ENCODE results near the gene KDM6A.
"Not testable (repeated sequence)": the region's sequence is repeated elsewhere in the genome, so short reads cannot be mapped to it uniquely, and the experiment has no call there.

KDM6A gene

GRCh38 chrX:44890247-44890646 lies 17.3 kb downstream of the KDM6A start:
- no peak for DNase-seq

DNA sequence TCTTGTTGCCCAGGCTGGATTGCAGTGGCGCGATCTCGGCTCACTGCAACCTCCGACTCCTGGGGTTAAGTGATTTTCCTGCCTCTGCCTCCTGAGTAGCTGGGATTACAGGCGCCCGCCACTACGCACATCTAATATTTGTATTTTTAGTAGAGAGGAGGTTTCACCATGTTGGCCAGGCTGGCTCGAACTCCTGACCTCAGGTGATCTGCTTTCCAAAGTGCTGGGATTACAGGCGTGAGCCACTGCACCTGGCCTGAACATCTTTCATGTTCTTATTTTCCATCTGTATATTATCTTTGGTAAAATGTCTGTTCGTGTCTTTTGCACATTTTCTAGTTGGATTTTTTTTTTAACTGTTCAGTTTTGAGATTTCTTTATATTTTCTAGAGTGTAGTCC lies 17.7 kb downstream of the KDM6A start:
- DNase-seq: not testable (repeated sequence)

DNA sequence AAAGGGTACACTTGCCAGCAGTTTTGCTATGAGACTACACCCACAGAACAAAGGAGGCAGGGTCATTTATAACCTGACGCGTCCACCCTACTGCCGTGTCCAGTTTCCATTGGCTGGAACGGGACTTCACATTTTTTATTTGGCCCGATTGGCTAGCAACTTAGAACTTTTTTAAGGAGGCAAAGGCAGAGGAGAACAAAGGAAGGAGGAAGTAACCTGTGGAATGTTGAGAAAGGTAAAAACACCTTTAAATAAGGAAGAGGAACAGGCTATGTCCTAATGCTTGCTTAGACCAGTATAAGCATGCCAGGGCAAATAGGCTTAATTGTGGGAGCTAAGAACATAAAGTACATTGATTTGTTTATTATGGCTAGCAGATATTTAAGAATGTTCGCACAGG lies 18.7 kb downstream of the KDM6A start:
- no peak for DNase-seq

GRCh38 chrX:44896876-44897186 lies 23.8 kb downstream of the KDM6A start:
- DNase-seq: no peak

DNA sequence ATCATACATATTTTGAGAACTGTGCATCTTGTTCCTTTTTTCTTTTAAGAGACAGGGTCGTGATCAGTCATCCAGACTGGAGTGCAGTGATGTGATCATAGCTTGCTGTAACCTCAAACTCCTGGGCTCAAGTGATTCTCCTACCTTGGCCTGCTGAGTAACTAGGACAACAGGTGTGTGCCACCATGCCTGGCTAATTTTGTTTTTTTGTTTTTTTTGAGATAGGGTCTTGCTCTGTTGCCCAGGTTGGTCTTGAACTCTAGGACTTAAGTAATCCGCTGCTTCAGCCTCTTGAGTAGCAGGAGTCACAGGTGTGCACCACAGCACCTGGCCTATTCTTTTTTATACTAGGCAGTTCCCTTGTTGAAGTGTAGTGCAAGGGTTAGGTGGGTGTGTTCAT lies 24.6 kb downstream of the KDM6A start:
- DNase-seq: no peak

- no peak for DNase-seq
Measured at GRCh38 chrX:44898411-44899221, 25.6 kb downstream of the KDM6A start.

DNA sequence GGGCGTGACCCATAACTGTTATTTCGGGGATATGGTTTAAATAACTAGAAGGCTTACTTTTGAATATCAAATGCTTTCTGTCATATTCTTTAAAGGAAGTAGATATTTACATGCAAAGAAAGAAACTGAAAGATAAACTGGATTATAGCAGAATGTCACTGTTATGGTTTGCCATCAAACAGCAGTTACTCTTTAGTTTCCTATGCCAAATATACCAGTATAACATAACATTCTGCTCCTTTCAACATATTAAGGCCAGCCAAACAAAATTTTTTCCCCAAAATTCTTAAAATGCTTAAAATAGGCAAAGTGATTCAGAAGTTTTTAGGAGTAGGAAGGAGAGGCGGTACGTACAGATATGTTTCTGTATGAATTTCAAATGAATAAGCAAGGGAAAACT lies 27.0 kb downstream of the KDM6A start:
- DNase-seq: no peak

DNA sequence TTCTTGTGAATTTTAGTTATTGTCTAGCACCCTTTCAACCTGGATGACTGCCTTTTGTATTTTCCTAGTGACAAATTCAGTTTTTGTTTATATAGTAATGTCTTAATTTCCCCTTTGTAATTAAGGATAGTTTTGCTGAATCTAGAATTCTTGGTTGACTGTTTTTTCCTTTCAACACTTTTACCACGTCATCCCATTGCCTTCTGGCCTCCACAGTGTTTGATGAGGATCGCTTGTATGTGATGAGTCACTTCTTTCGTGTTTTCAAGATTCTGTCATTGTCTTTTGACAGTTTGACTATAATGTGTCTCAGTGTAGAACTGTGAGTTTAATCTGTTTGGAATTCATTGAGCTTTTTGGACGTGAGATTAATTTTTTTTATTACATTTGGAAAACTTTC lies 30.1 kb downstream of the KDM6A start:
- no peak for DNase-seq

DNA sequence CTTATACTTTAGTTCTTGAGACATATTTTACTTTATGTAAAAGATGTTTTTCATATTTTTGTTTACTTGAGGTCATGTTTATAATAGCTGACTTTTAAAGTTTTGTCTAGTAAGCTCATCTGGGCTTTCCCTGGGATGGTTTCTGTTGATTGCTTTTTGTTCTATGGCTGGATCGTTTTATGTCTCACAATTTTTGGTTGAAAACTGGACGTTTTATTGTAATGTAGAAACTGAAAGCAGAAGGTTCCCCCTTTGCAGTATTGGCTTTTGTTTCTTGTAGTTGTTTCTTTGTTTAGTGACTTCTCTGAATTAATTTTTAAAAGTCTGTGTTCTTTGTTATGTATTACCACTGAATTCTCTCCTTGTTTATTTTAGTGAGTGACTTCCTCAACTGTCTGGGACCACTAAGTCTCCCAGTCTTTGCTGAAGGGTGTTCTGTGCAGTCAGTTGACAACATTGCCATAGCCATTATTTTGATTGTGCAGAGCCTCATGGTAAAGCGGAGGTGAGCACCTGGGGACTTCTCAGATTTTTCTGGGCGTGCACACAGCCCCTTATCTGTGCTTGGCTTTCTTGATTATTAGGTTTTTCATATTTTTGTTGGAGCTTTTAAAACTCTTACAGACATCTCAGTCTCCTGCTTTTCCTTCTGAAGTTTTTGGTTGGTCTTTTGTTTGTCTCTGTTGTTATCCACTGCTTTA lies 31.0 kb downstream of the KDM6A start:
- no peak for DNase-seq

GRCh38 chrX:44904542-44905115 lies 31.6 kb downstream of the KDM6A start:
- no peak for DNase-seq

DNA sequence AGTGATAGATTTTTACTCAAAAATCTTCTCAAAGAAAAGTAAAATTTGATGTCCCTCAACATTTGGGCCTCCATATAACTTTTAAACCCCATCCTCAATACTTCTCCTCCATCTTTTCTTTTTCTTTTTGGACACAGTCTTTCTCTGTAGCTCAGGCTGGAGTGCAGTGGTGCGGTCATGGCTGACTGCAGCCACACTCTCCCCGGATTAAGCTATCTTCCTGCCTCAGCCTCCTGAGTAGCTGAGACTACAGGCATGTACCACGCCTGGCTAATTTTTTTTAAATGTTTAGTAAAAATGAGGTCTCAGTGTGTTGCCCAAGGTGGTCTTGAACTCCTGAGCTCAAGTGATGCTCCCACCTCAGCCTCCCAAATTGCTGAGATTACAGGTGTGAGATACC lies 33.1 kb downstream of the KDM6A start:
- DNase-seq: no peak

DNA sequence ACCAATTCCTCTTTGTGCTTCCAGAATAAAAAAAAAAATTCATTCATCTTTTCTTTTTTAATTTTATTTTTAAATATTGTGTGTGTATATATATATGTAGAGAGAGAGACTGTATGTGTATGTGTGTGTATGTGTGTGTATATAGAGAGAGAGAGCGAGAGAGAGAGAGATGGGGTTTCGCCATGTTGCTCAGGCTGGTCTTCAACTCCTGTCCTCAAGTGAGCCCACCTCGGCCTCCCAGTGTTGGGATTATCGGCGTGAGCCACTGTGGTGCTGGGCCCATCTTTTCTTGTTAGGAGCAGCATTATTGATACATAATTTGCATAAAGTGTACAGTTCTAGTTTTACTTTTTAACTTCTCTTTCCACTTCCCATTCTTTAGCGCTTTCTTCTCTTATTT lies 33.6 kb downstream of the KDM6A start:
- DNase-seq: no peak

- DNase-seq: no peak
Measured at GRCh38 chrX:44908153-44908552, 35.2 kb downstream of the KDM6A start.

DNA sequence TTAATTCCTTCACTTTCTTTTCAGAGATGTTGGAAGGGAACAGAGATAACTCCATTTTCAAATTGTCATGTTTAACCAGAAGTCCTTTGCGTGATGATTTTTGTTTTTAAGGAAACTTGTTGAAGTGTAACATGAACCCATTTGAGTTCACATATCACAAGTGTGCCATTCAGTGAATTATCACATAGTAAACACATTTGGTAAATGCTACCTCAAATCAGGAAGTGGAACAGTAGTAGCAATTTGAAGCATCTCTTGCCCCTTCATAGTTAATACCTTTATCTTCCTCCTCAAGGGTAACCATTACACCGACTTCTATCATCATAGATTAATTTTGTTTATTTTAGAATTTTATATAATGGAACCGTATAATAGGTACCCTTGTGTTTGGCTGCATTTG lies 35.8 kb downstream of the KDM6A start:
- no peak for DNase-seq

- DNase-seq: not testable (repeated sequence)
Measured at GRCh38 chrX:44910508-44910907, 37.5 kb downstream of the KDM6A start.

DNA sequence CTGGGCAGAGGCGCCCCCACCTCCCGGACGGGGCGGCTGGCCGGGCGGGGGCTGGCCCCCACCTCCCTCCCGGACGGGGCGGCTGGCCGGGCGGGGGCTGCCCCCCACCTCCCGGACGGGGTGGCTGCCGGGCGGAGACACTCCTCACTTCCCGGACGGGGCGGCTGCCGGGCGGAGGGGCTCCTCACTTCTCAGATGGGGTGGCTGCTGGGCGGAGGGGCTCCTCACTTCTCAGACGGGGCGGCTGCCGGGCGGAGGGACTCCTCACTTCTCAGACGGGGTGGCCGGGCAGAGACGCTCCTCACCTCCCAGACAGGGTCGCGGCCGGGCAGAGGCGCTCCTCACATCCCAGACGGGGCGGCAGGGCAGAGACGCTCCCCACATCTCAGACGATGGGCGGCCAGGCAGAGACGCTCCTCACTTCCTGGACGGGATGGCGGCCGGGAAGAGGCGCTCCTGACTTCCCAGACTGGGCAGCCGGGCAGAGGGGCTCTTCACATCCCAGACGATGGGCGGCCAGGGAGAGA lies 38.1 kb downstream of the KDM6A start:
- not testable (repeated sequence) for DNase-seq

DNA sequence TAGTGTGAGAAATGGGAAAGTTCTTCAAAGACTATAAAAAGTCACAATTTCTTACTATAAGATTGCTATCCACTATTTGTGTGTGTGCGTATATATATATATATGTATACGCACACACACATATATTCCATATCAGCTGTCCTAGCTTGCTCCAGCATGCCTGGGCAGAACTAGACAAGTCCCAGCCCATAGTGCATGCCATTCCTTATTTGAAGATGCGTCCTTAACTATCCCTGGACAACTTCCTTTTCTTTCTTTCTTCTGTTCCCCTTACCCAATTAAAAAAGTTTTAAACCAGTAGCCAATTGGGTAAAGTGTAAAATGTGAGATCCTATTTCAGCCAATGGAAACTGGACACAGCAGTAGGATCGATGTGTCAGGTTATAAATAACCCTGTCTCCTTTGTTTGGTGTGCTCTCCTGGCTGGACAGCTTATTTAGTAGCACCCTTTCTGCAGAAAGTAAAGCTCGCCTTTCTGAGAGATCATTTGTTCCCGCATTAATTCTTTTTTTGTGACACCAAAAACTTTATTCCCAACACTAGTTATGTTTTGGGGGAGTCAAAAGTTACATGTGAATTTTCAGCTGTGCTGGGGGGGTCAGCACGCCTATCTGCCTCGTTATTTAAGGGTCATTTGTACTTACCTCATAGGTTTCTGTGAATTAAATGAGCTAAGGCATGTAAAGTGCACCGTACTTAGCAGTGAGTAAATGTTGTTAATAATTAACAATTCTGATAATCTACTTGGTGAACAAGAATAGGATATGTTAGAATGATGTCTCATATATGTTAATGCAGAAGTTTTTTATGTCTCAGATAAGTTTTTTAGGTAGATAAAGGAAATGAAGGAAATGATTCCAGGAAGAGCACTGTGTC lies 40.9 kb downstream of the KDM6A start:
- DNase-seq: no peak

DNA sequence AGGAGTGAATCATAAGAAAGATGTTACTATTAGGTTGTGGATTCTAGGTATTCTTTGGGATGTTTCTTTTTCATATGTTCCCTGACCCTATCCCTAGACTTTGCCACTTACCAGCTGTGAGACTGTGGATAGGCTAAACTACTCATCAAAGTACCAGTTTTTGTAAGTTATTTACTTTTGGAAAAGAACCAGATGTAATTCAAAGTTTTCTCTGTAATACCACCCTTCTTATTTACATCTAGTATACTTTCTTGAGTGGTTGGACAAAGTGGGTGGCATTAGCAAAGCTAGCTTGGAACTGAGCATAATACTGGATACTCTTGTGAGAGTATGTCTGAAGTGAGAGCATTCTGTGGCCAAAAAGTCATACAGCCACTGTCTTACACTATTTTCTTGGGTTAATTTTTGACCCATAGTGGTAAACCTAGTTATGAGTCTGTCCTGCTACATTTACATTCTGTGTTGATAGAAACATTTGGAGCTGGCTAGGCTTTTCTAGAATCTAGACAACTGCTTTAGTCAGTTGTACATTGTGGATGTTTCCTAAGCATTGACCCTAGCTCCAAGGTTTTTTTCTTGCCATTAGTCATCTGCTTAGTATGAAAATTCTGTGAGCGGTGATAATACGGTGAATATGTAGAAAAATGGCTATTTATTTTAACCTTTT lies 41.7 kb downstream of the KDM6A start:
- no peak for DNase-seq

DNA sequence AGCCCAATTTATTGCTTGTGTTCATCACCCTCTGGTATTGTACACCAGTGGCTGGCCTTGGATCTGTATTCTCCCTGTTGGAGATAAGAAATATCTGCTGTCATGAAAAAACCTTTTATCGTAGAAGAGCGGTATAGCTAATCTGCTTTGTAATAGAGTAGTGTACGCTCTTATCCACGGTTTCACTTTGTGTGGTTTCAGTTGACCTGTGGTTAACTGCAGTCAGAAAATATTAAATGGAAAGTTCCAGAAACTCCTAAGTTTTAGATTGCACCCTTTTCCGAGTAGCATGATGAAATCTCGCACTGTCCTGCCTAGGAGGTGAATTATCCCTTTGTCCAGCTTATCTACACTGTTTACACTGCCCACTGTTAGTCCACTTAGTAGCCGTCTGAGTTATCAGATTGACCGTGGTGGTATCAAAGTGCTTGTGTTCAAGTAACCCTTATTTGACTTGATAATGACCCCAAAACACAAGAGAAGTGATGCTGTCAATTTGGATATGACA lies 42.4 kb downstream of the KDM6A start:
- DNase-seq: no peak

- DNase-seq: no peak
Measured at GRCh38 chrX:44918722-44919121, 45.7 kb downstream of the KDM6A start.

DNA sequence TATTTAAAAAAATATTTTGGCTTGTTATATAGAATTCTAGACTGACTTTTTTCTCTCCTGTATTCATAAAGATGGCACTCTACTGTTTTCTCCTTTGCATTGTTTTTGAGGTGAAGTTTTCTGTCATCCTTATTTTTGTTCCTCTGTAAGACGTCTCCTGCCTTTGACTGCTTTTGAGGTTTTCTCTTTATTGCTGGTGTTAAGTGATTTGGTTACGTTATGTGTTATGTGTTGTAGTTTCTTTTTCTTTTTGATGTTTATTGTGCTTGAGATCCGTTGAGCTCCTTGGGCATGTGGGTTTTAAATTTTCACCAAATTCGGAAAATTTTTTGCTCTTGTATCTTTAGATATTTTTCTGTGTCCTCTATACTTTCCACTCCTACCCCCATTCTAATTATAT lies 50.0 kb downstream of the KDM6A start:
- no peak for DNase-seq

- no peak for DNase-seq
Measured at GRCh38 chrX:44927398-44927797, 54.4 kb downstream of the KDM6A start.
